H1 (cell line): ENCODE results near the gene ZNF92. TPM values are rescaled to one million over a fixed set of nuclear protein-coding genes. Genes with fewer than 3 reads are reported as not detected.

Experiments
- CTCF ChIA-PET: fragments of 300-600 bp; sonication (Branson Sonifier 250); formaldehyde crosslinking; loops from one replicate; lab custom pipeline; 2021; ENCODE audit not compliant: partially characterized antibody; lab: Charles Lee
- POLR2A ChIA-PET: fragments of 300-600 bp; sonication (Branson Sonifier 250); formaldehyde crosslinking; loops from one replicate; lab custom pipeline; 2021; ENCODE audit warnings: inconsistent platforms; ENCODE audit not compliant: partially characterized antibody; lab: Charles Lee
- DNase-seq, 2 experiments: peaks; one replicate each; pipeline versions ENCODE4 v3.0.0 to v3.0.0-alpha.2; 2010 to 2022; ENCODE audit warnings: low spot score in 2 of 2, low read depth in 1 of 2, mixed read lengths in 1 of 2
- FAIRE-seq: peaks from 2 replicates; lab custom pipeline; 2011; peaks lifted over from hg19 to GRCh38; lab: Jason Lieb, UNC
- H2AFZ ChIP-seq: 2 replicates; pipeline ENCODE4 v1.8.1; 2012; ENCODE audit warnings: low read length, inconsistent platforms
- H2AK5ac ChIP-seq: 2 replicates; pipeline ENCODE4 v1.6.1; 2013; ENCODE audit warnings: low read depth, low read length
- H2BK120ac ChIP-seq: replicated peaks from 2 replicates; pipeline ENCODE3; 2013; ENCODE audit warnings: low read depth, low read length, inconsistent platforms
- H2BK12ac ChIP-seq: 2 replicates; pipeline ENCODE4 v1.6.1; 2013; ENCODE audit warnings: low read depth, low read length
- H2BK15ac ChIP-seq: 2 replicates; pipeline ENCODE4 v1.6.1; 2013; ENCODE audit warnings: low read length
- H2BK20ac ChIP-seq: 2 replicates; pipeline ENCODE4 v1.6.1; 2013; ENCODE audit warnings: low read length
- H2BK5ac ChIP-seq: 2 replicates; pipeline ENCODE4 v1.6.1; 2013; ENCODE audit warnings: low read depth, low read length
- H3K14ac ChIP-seq: 2 replicates; pipeline ENCODE4 v1.6.1; 2013; ENCODE audit warnings: inconsistent platforms; ENCODE audit not compliant: insufficient read length
- H3K18ac ChIP-seq: 2 replicates; pipeline ENCODE4 v1.6.1; 2013; ENCODE audit warnings: low read length; ENCODE audit errors: extremely low read depth
- H3K23ac ChIP-seq: 2 replicates; pipeline ENCODE4 v1.6.1; 2013; ENCODE audit warnings: inconsistent platforms; ENCODE audit not compliant: insufficient read length
- H3K23me2 ChIP-seq: 2 replicates; pipeline ENCODE4 v1.6.1; 2013; ENCODE audit warnings: low read depth, low read length
- H3K27ac ChIP-seq: 2 replicates; pipeline ENCODE4 v1.6.1; 2011; ENCODE audit warnings: low read depth, low read length, inconsistent platforms
- H3K27me3 ChIP-seq, 4 experiments: replicated peaks in 1 of 4; 1 replicate in 1 of 4; 2 replicates in 3 of 4; pipeline versions ENCODE4 v1.6.1 to v1.8.1; 2011 to 2013; ENCODE audit warnings: low read length in 3 of 4, mild to moderate bottlenecking in 3 of 4, inconsistent platforms in 2 of 4, mixed read lengths in 2 of 4, moderate library complexity in 1 of 4; ENCODE audit not compliant: control insufficient read depth in 3 of 4, insufficient read depth in 3 of 4; ENCODE audit errors: extremely low read depth in 1 of 4
- H3K36me3 ChIP-seq, 4 experiments: 2 replicates each; pipeline versions ENCODE4 v1.6.1 to v1.8.1; 2011 to 2013; ENCODE audit warnings: mild to moderate bottlenecking in 4 of 4, low read length in 3 of 4, moderate library complexity in 2 of 4, control low read depth in 1 of 4, inconsistent platforms in 1 of 4; ENCODE audit not compliant: insufficient read depth in 4 of 4, control insufficient read depth in 2 of 4
- H3K4ac ChIP-seq: replicated peaks from 2 replicates; pipeline ENCODE3; 2013; ENCODE audit warnings: low read length, low read depth, mixed read lengths, inconsistent platforms; ENCODE audit not compliant: insufficient read length
- H3K4me1 ChIP-seq, 4 experiments: replicated peaks in 1 of 4; 1 replicate in 1 of 4; 2 replicates in 3 of 4; pipeline versions ENCODE4 v1.6.1 to v1.8.1; 2011 to 2013; ENCODE audit warnings: low read length in 3 of 4, inconsistent platforms in 2 of 4, mixed read lengths in 1 of 4; ENCODE audit not compliant: insufficient read depth in 4 of 4, control insufficient read depth in 3 of 4
- H3K4me2 ChIP-seq, 2 experiments: 2 replicates each; pipeline versions ENCODE4 v1.6.1 to v1.8.1; 2011 to 2013; ENCODE audit warnings: low read depth in 2 of 2, low read length in 2 of 2, control low read depth in 1 of 2, inconsistent platforms in 1 of 2, mild to moderate bottlenecking in 1 of 2; ENCODE audit not compliant: insufficient read depth in 1 of 2
- H3K4me3 ChIP-seq, 4 experiments: fragments of 200-600, 300-600 bp in 1 of 4; sonication (generic), shearing (Covaris generic), sonication (Bioruptor Twin) in 1 of 4; 2 replicates each; pipeline versions ENCODE4 v1.5.1 to v1.8.1; 2011 to 2016; ENCODE audit warnings: low read length in 4 of 4, low read depth in 3 of 4, control low read depth in 2 of 4, inconsistent platforms in 2 of 4, mild to moderate bottlenecking in 2 of 4, mixed read lengths in 1 of 4, moderate library complexity in 1 of 4; ENCODE audit not compliant: insufficient read depth in 2 of 4; ENCODE audit errors: extremely low read depth in 1 of 4
- H3K56ac ChIP-seq: replicated peaks from 2 replicates; pipeline ENCODE3; 2013; ENCODE audit warnings: low read depth, mild to moderate bottlenecking, mixed read lengths, low read length, inconsistent platforms; ENCODE audit not compliant: insufficient read length
- H3K79me1 ChIP-seq: 2 replicates; pipeline ENCODE4 v1.6.1; 2013; ENCODE audit warnings: low read depth, low read length, control low read depth
- H3K79me2 ChIP-seq, 2 experiments: 2 replicates each; pipeline versions ENCODE4 v1.6.1 to v1.8.1; 2012 to 2013; ENCODE audit warnings: low read length in 2 of 2, mild to moderate bottlenecking in 2 of 2, inconsistent platforms in 1 of 2; ENCODE audit not compliant: insufficient read depth in 2 of 2, control insufficient read depth in 1 of 2
- H3K9ac ChIP-seq, 4 experiments: replicated peaks in 1 of 4; 1 replicate in 1 of 4; 2 replicates in 3 of 4; pipeline versions ENCODE4 v1.6.1 to v1.8.1; 2011 to 2013; ENCODE audit warnings: low read depth in 3 of 4, low read length in 3 of 4, control low read depth in 2 of 4, mild to moderate bottlenecking in 2 of 4, moderate library complexity in 2 of 4, inconsistent platforms in 1 of 4; ENCODE audit errors: extremely low read depth in 1 of 4
- H3K9me3 ChIP-seq, 2 experiments: 2 replicates each; pipeline versions ENCODE4 v1.6.1 to v1.8.1; 2012 to 2013; ENCODE audit warnings: mild to moderate bottlenecking in 2 of 2, moderate library complexity in 2 of 2, control low read depth in 1 of 2, inconsistent platforms in 1 of 2, low read depth in 1 of 2, low read length in 1 of 2, mixed read lengths in 1 of 2; ENCODE audit not compliant: insufficient read depth in 2 of 2
- H4K20me1 ChIP-seq, 2 experiments: replicated peaks in 1 of 2; 2 replicates each; pipeline versions ENCODE3 to v1.8.1; 2011 to 2013; ENCODE audit warnings: inconsistent platforms in 2 of 2, low read length in 2 of 2, mild to moderate bottlenecking in 1 of 2; ENCODE audit not compliant: insufficient read depth in 2 of 2, control insufficient read depth in 1 of 2
- H4K5ac ChIP-seq: 2 replicates; pipeline ENCODE4 v1.6.1; 2013; ENCODE audit warnings: low read length, low read depth, mixed read lengths, inconsistent platforms; ENCODE audit not compliant: insufficient read length
- H4K8ac ChIP-seq: 2 replicates; pipeline ENCODE4 v1.8.0; 2013; ENCODE audit warnings: mild to moderate bottlenecking, moderate library complexity, low read length, inconsistent platforms; ENCODE audit not compliant: insufficient read depth; ENCODE audit errors: extremely low read depth
- H4K91ac ChIP-seq: replicated peaks from 2 replicates; pipeline ENCODE3; 2013; ENCODE audit warnings: low read length, mixed read lengths, inconsistent platforms; ENCODE audit not compliant: insufficient read length
- KDM1A ChIP-seq: fragments of 200-600, 300-600 bp; sonication (generic); IDR thresholded peaks from 2 replicates; pipeline ENCODE4 v1.7.1; 2016; ENCODE audit warnings: mild to moderate bottlenecking, low read length, borderline replicate concordance
- RNF2 ChIP-seq: fragments of 200-900, 300-1000 bp; sonication (generic); IDR thresholded peaks from 2 replicates; pipeline ENCODE4 v1.7.1; 2016; ENCODE audit warnings: borderline replicate concordance, low read depth, mild to moderate bottlenecking, antibody characterized with exemption, low read length; ENCODE audit not compliant: poor library complexity, severe bottlenecking; ENCODE audit errors: missing control alignments
- SUZ12 ChIP-seq: fragments of 200-600 bp; sonication (generic); IDR thresholded peaks from 2 replicates; pipeline ENCODE4 v1.6.1; 2012; ENCODE audit warnings: mild to moderate bottlenecking, inconsistent platforms, low read length, moderate library complexity, mixed read lengths
- WGBS, 2 experiments: shearing (Covaris generic) in 1 of 2; methylation state at CpG; one replicate each; pipeline versions ENCODE4 v1.1.6 to v1.1.7; 2013 to 2015; ENCODE audit warnings: low lambda C conversion rate in 2 of 2, mixed read lengths in 2 of 2, inconsistent platforms in 1 of 2, low coverage in 1 of 2, missing lambda C conversion rate in 1 of 2; ENCODE audit not compliant: insufficient replicate concordance in 2 of 2, insufficient coverage in 1 of 2, insufficient read length in 1 of 2; ENCODE audit errors: extremely low coverage in 1 of 2, missing lambda C conversion rate in 1 of 2; 5-methylcytosine and 5-hydroxymethylcytosine counted together
- polyA plus RNA-seq, 7 experiments: library from polyadenylated mRNA; depleted of rRNA in 3 of 7; stranded (reverse) in 5 of 7; unstranded in 2 of 7; fragments of >200 nt in 5 of 7; fragments of 200-250 nt in 2 of 7; gene quantifications; 1 replicate in 5 of 7; 2 replicates in 1 of 7; 4 replicates in 1 of 7; pipeline versions ENCODE4 v1.2.1 to v1.2.3, GENCODE V29; 2011 to 2013; ENCODE audit warnings: missing spikeins in 2 of 7, mixed read lengths in 2 of 7
- total RNA-seq: library from RNA; stranded (reverse); fragmentation: NEBNext Ultra II Directional; extraction: Animal tissue kit (Norgen Biotek cat#: 25700); gene quantifications from 2 replicates; pipeline ENCODE4 v1.2.1, GENCODE V29; 2021

Gene ZNF92
- total and polyA plus RNA-seq, 2 of the 8 experiments (the other 6 are each of a cell fraction or from before 2014, with no cell fraction given): 2.8 to 39.8 TPM

- Histone ChIP-seq H4K5ac (no peak overlapping the region), H3K23ac (no peak overlapping the region), H3K27me3 (no peaks in the 10 kb centered on the region), H3K27ac (no peak overlapping the region), H4K91ac (no peak overlapping the region), H3K9ac (no peak overlapping the region), H3K9me3 (peaks cover 0 to 4% of the 10 kb centered on the region in 2 experiments; a peak in 2 of 4 replicates), H3K4me1 (no peaks in the 10 kb centered on the region), H3K14ac (no peak overlapping the region), H4K8ac (no peak overlapping the region), H3K4me2 (no peak overlapping the region), H4K20me1 (no peaks in the 10 kb centered on the region), H3K18ac (no peak overlapping the region), H3K56ac (no peak overlapping the region), H3K23me2 (no peaks in the 10 kb centered on the region), H2BK12ac (no peak overlapping the region), H2BK15ac (no peak overlapping the region), H3K36me3 (no peaks in the 10 kb centered on the region), H3K4me3 (no peak overlapping the region), H3K4ac (no peak overlapping the region), H2AFZ (no peak overlapping the region), H2BK120ac (no peak overlapping the region), H3K79me1 (no peaks in the 10 kb centered on the region), H2AK5ac (no peak overlapping the region), H3K79me2 (no peaks in the 10 kb centered on the region), H2BK20ac (no peak overlapping the region), H2BK5ac (no peak overlapping the region)
- FAIRE-seq (no peak), DNase-seq (no peak)
- ChIA-PET CTCF (interaction anchor here (1.3 kb wide), 1 partner anchor 9 kb away, joined by 3 read pairs; no protein-coding TSS in a partner anchor), POLR2A (no interaction called here)
- 81% methylated on average over 2 of the region's 2 CpGs; no CpG with 5 or more reads in 1 of the 2 experiments for WGBS, 2 experiments
- no peak for TF ChIP-seq KDM1A
- TF ChIP-seq SUZ12: no peak
- TF ChIP-seq RNF2: no peak
These were observed 64.9 kb downstream of the ZNF92 start for GRCh38 chr7:65438598-65438997.
